ENCODE measurements around the gene LZTS3.

- TF ChIP-seq CTCF (IDR thresholded peaks at IDR 0.05): no peak
- no peak for TF ChIP-seq POLR2A (IDR thresholded peaks at IDR 0.05)
Observed at GRCh38 chr20:3126527-3126859, 46.9 kb downstream of the LZTS3 start.
